ENCODE measurements around the gene SEPTIN10. TPM values are rescaled to one million over a fixed set of nuclear protein-coding genes. Genes with fewer than 3 reads are reported as not detected.

SEPTIN10 gene
- polyA plus RNA-seq, 1 donor from 2014 or later = 7.4 TPM

DNA sequence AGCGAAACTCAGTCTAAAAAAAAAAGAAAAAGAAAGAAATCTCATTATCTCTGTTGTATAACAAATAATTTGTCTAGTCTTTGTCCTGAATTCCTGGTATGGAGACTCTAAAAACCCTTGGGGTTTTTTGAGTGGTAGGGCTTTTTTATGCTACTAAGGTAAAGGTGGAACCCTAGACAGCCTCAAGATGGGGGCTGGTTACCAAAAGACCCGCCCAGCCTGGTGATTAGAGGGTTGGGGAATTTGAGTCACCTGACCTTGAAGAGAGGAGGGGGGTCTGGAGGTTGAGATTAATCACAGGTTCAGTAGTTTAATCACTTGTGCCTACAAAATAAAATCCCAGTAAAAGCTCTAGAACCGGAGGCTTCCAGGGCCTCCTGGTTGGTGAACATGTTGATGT lies 18.0 kb upstream of the SEPTIN10 start:
- no peaks in the 10 kb centered on the region for H3K9me2 ChIP-seq (ENCODE audit: insufficient read depth, low read length)
- H4K20me1 ChIP-seq (ENCODE audit: insufficient read depth) = no peaks in the 10 kb centered on the region
- H3F3A ChIP-seq (ENCODE audit: insufficient read depth, low read length, poor library complexity, severe bottlenecking) = no peaks in the 10 kb centered on the region
- no peaks in the 10 kb centered on the region for H3K9me3 ChIP-seq (ENCODE audit: low read length)
- H3K27me3 ChIP-seq (ENCODE audit: insufficient read depth, low read depth, low read length) = no peaks in the 10 kb centered on the region
- no peak overlapping the region for H3K4me3 ChIP-seq (ENCODE audit: low read length)
- H3K36me3 ChIP-seq (ENCODE audit: insufficient read depth, low read length) = no peaks in the 10 kb centered on the region
- no peak overlapping the region for H3K4me2 ChIP-seq (ENCODE audit: low read length)
- no peaks in the 10 kb centered on the region for H3K79me2 ChIP-seq (replicated peaks; ENCODE audit: insufficient read depth, low read length)
- no peak for TF ChIP-seq SMC3 (conservative IDR thresholded peaks at IDR 0.05; ENCODE audit: poor library complexity)
- TF ChIP-seq MXI1 (conservative IDR thresholded peaks at IDR 0.05; ENCODE audit: poor library complexity, severe bottlenecking) = no peak
- no peak for TF ChIP-seq CTCF (IDR thresholded peaks at IDR 0.05; ENCODE audit: poor library complexity, severe bottlenecking)
- no peak for TF ChIP-seq RAD21 (conservative IDR thresholded peaks at IDR 0.05)
- TF ChIP-seq EZH2 (IDR thresholded peaks at IDR 0.05; ENCODE audit: borderline replicate concordance, insufficient read depth, low read length, poor library complexity, severe bottlenecking) = no peak
- no peak for TF ChIP-seq EP300 (conservative IDR thresholded peaks at IDR 0.05; ENCODE audit: poor library complexity, severe bottlenecking)
- no peak for TF ChIP-seq REST (IDR thresholded peaks at IDR 0.05; ENCODE audit: borderline replicate concordance)
- no peak for TF ChIP-seq POLR2AphosphoS5 (IDR thresholded peaks at IDR 0.05)
- TF ChIP-seq TAF1 (IDR thresholded peaks at IDR 0.05; ENCODE audit: low read depth) = no peak
- H3K9ac ChIP-seq (ENCODE audit: low read length) = no peak overlapping the region
- no peak overlapping the region for H3K27ac ChIP-seq (ENCODE audit: low read length)
- H2AFZ ChIP-seq (ENCODE audit: low read depth, low read length) = no peak overlapping the region

- Histone ChIP-seq H3K79me2 (replicated peaks; ENCODE audit: insufficient read depth, low read length) (no peaks in the 10 kb centered on the region), H3K36me3 (ENCODE audit: insufficient read depth, low read length) (no peaks in the 10 kb centered on the region), H3K4me3 (ENCODE audit: low read length) (no peak overlapping the region), H3K9ac (ENCODE audit: low read length) (no peak overlapping the region), H3K4me2 (ENCODE audit: low read length) (no peak overlapping the region), H3K9me2 (ENCODE audit: insufficient read depth, low read length) (no peaks in the 10 kb centered on the region), H3K27ac (ENCODE audit: low read length) (no peak overlapping the region), H3K27me3 (ENCODE audit: insufficient read depth, low read depth, low read length) (no peaks in the 10 kb centered on the region), H3K9me3 (ENCODE audit: low read length) (no peaks in the 10 kb centered on the region), H3F3A (ENCODE audit: insufficient read depth, low read length, poor library complexity, severe bottlenecking) (no peaks in the 10 kb centered on the region), H4K20me1 (ENCODE audit: insufficient read depth) (no peaks in the 10 kb centered on the region), H2AFZ (ENCODE audit: low read depth, low read length) (no peak overlapping the region)
- TF ChIP-seq TAF1 (IDR thresholded peaks at IDR 0.05; ENCODE audit: low read depth) (no peak), MXI1 (conservative IDR thresholded peaks at IDR 0.05; ENCODE audit: poor library complexity, severe bottlenecking) (no peak), CTCF (IDR thresholded peaks at IDR 0.05; ENCODE audit: poor library complexity, severe bottlenecking) (no peak), RAD21 (conservative IDR thresholded peaks at IDR 0.05) (no peak), EZH2 (IDR thresholded peaks at IDR 0.05; ENCODE audit: borderline replicate concordance, insufficient read depth, low read length, poor library complexity, severe bottlenecking) (no peak), POLR2AphosphoS5 (IDR thresholded peaks at IDR 0.05) (no peak), EP300 (conservative IDR thresholded peaks at IDR 0.05; ENCODE audit: poor library complexity, severe bottlenecking) (no peak), REST (IDR thresholded peaks at IDR 0.05; ENCODE audit: borderline replicate concordance) (no peak), SMC3 (conservative IDR thresholded peaks at IDR 0.05; ENCODE audit: poor library complexity) (no peak)
Observed at GRCh38 chr2:109630441-109631430, 17.0 kb upstream of the SEPTIN10 start.
